GM23338 (cell line): Measurements from ENCODE around the gene PRIMPOL.

Experiments
- CREB1 ChIP-seq: fragments of 250-450 bp; sonication (Bioruptor Pico); IDR thresholded peaks from 2 replicates; pipeline ENCODE4 v1.5.0; 2020; ENCODE audit warnings: low read depth, mild to moderate bottlenecking, moderate library complexity
- CTCF ChIP-seq, 2 experiments: fragments of 200-600 bp in 1 of 2; sonication (generic) in 1 of 2; conservative IDR thresholded peaks; 2 replicates each; pipeline versions ENCODE4 v1.5.1 to v1.6.1; 2016 to 2017; ENCODE audit warnings: antibody characterized with exemption in 2 of 2, low read depth in 2 of 2, mild to moderate bottlenecking in 2 of 2, moderate library complexity in 1 of 2
- ETS1 ChIP-seq: IDR thresholded peaks from 2 replicates; pipeline ENCODE4 v1.6.1; 2016; ENCODE audit warnings: antibody characterized with exemption
- EZH2 ChIP-seq: fragments of 200-600 bp; sonication (generic); IDR thresholded peaks from one replicate; pipeline ENCODE4 v1.8.0; 2017; ENCODE audit warnings: antibody characterized with exemption, mild to moderate bottlenecking, low read depth; ENCODE audit not compliant: unreplicated experiment
- EZH2phosphoT487 ChIP-seq: fragments of 200-600 bp; sonication (generic); IDR thresholded peaks from one replicate; pipeline ENCODE4 v1.8.1; 2018; ENCODE audit warnings: antibody characterized with exemption; ENCODE audit not compliant: unreplicated experiment
- JUNB ChIP-seq: IDR thresholded peaks from one replicate; pipeline ENCODE4 v1.6.1; 2016; ENCODE audit warnings: antibody characterized with exemption; ENCODE audit not compliant: unreplicated experiment
- NANOG ChIP-seq: IDR thresholded peaks from 2 replicates; pipeline ENCODE4 v1.6.1; 2016; ENCODE audit warnings: antibody characterized with exemption, borderline replicate concordance
- POLR2AphosphoS5 ChIP-seq: IDR thresholded peaks from 2 replicates; pipeline ENCODE4 v1.6.1; 2016; ENCODE audit warnings: antibody characterized with exemption, low read depth
- REST ChIP-seq: IDR thresholded peaks from one replicate; pipeline ENCODE4 v1.6.1; 2018; ENCODE audit warnings: antibody characterized with exemption; ENCODE audit not compliant: unreplicated experiment
- STAT1 ChIP-seq: IDR thresholded peaks from one replicate; pipeline ENCODE4 v1.6.1; 2016; ENCODE audit warnings: antibody characterized with exemption; ENCODE audit not compliant: unreplicated experiment
- ZNF114 ChIP-seq: fragments of 250-450 bp; sonication (Bioruptor Pico); IDR thresholded peaks from 2 replicates; pipeline ENCODE4 v1.5.0; 2020; ENCODE audit warnings: mild to moderate bottlenecking, moderate library complexity
- ZNF331 ChIP-seq: fragments of 250-450 bp; sonication (Bioruptor Pico); IDR thresholded peaks from 2 replicates; pipeline ENCODE4 v1.5.0; 2020; ENCODE audit warnings: low read depth, mild to moderate bottlenecking, moderate library complexity

GRCh38 chr4:184688005-184688404, 38.5 kb downstream of the PRIMPOL start:
- TF ChIP-seq CTCF (conservative IDR thresholded peaks at IDR 0.05; ENCODE audit: low read depth in 2 of 2) (no peak), EZH2phosphoT487 (no peak), ZNF114 (CRISPR knock-in tag) (no peak), EZH2 (no peak), REST (no peak), NANOG (no peak), POLR2AphosphoS5 (no peak), CREB1 (CRISPR knock-in tag) (no peak), ETS1 (no peak), ZNF331 (CRISPR knock-in tag) (no peak), JUNB (no peak), STAT1 (no peak)
